A549 (cell line): ENCODE results near the gene SLC9A3. TPM values are rescaled to one million over a fixed set of nuclear protein-coding genes. Genes with fewer than 3 reads are reported as not detected.

Source experiments
- ATAC-seq, 2 experiments: fragments of 200-7000 bp in 1 of 2; fragments of >200 bp in 1 of 2; cut with Nextera tagmentation in 1 of 2; cut with Tn5 transposase in 1 of 2; 3 replicates each; pipeline versions ENCODE4 v1.8.0 to v1.9.1; 2018 to 2020; ENCODE audit warnings: mild to moderate bottlenecking in 1 of 2, moderate library complexity in 1 of 2
- CTCF ChIA-PET: fragments of 300-600 bp; sonication (Branson Sonifier 250); formaldehyde crosslinking; extraction: SDS; loops from one replicate; lab custom pipeline; 2021; ENCODE audit warnings: antibody characterized with exemption, inconsistent platforms; lab: Yijun Ruan, JAX
- POLR2A ChIA-PET: fragments of 350-600 bp; formaldehyde crosslinking; extraction: SDS; loops from one replicate; lab custom pipeline; 2021; ENCODE audit warnings: antibody characterized with exemption, inconsistent platforms; lab: Yijun Ruan, JAX
- DNase-seq, 2 experiments: peaks; one replicate each; pipeline versions ENCODE4 v3.0.0 to v3.0.0-alpha.2; 2011 to 2016; ENCODE audit warnings: low read depth in 1 of 2, low spot score in 1 of 2
- FAIRE-seq: peaks from 2 replicates; lab custom pipeline; 2011; peaks lifted over from hg19 to GRCh38; lab: Jason Lieb, UNC
- H3K27ac ChIP-seq, 2 experiments: fragments of >200 bp; sonication (Bioruptor Twin); formaldehyde crosslinking; 3 replicates each; pipeline ENCODE4 v1.5.1; 2016 to 2017
- H3K4me1 ChIP-seq: fragments of >200 bp; sonication (Bioruptor Twin); formaldehyde crosslinking; 3 replicates; pipeline ENCODE4 v1.6.1; 2016
- H3K4me2 ChIP-seq: fragments of >200 bp; sonication (Bioruptor Twin); formaldehyde crosslinking; 3 replicates; pipeline ENCODE4 v1.6.1; 2016
- H3K4me3 ChIP-seq: fragments of >200 bp; sonication (Bioruptor Twin); formaldehyde crosslinking; 3 replicates; pipeline ENCODE4 v1.5.1; 2016
- H3K9me3 ChIP-seq: fragments of >200 bp; sonication (Bioruptor Twin); formaldehyde crosslinking; 3 replicates; pipeline ENCODE4 v1.6.1; 2016
- CBX2 ChIP-seq: fragments of 200-600 bp; sonication (generic); IDR thresholded peaks from 2 replicates; pipeline ENCODE4 v1.6.1; 2016; ENCODE audit warnings: low read depth, mild to moderate bottlenecking, borderline replicate concordance
- EP300 ChIP-seq, 2 experiments: fragments of >200 bp; sonication (Bioruptor Twin); formaldehyde crosslinking; IDR thresholded peaks; 2 replicates in 1 of 2; 3 replicates in 1 of 2; pipeline ENCODE4 v1.6.1; 2016 to 2017
- ESRRA ChIP-seq: fragments of 150-350 bp; IDR thresholded peaks from 2 replicates; pipeline ENCODE4 v1.6.1; 2014; ENCODE audit warnings: mild to moderate bottlenecking, low read length, borderline replicate concordance
- FOSL2 ChIP-seq, 2 experiments: fragments of 450-650 bp in 1 of 2; fragments of >200 bp in 1 of 2; sonication (Bioruptor Twin) in 1 of 2; formaldehyde crosslinking; IDR thresholded peaks; 2 replicates each; pipeline versions ENCODE4 v1.5.0 to v1.6.1; 2016 to 2020; ENCODE audit warnings: mild to moderate bottlenecking in 1 of 2, moderate library complexity in 1 of 2
- GATA3 ChIP-seq: IDR thresholded peaks from 2 replicates; pipeline ENCODE4 v1.6.1; 2012; ENCODE audit warnings: borderline replicate concordance
- HOXB5 ChIP-seq: fragments of 250-450 bp; sonication (Bioruptor Pico); IDR thresholded peaks from 2 replicates; pipeline ENCODE4 v1.5.0; 2020; ENCODE audit warnings: mild to moderate bottlenecking, moderate library complexity
- JUNB ChIP-seq: fragments of >200 bp; sonication (Bioruptor Twin); formaldehyde crosslinking; IDR thresholded peaks from 2 replicates; pipeline ENCODE4 v1.6.1; 2016
- KDM5A ChIP-seq: fragments of 200-600 bp; sonication (generic); IDR thresholded peaks from 2 replicates; pipeline ENCODE4 v1.6.1; 2016; ENCODE audit warnings: antibody characterized with exemption, mild to moderate bottlenecking
- MAFK ChIP-seq: fragments of 450-650 bp; IDR thresholded peaks from 2 replicates; pipeline ENCODE4 v1.6.1; 2014; ENCODE audit not compliant: partially characterized antibody
- NFE2L2 ChIP-seq: fragments of 150-350 bp; conservative IDR thresholded peaks from 2 replicates; pipeline ENCODE4 v1.6.1; 2014; ENCODE audit warnings: low read length
- NR3C1 ChIP-seq: fragments of >200 bp; sonication (Bioruptor Twin); formaldehyde crosslinking; IDR thresholded peaks from 3 replicates; pipeline ENCODE4 v1.6.1; 2017
- PHF8 ChIP-seq: fragments of 200-600 bp; sonication (generic); IDR thresholded peaks from 2 replicates; pipeline ENCODE4 v1.6.1; 2016; ENCODE audit warnings: low read depth, mild to moderate bottlenecking, antibody characterized with exemption, moderate library complexity, borderline replicate concordance
- POLR2AphosphoS2 ChIP-seq: conservative IDR thresholded peaks from 2 replicates; pipeline ENCODE4 v1.6.1; 2012; ENCODE audit warnings: low read length, improper control_type of control experiment, inconsistent platforms
- RARB ChIP-seq: fragments of 250-450 bp; sonication (Bioruptor Pico); IDR thresholded peaks from 2 replicates; pipeline ENCODE4 v1.8.0; 2021; ENCODE audit warnings: mild to moderate bottlenecking, moderate library complexity
- RNF2 ChIP-seq: fragments of 200-600 bp; sonication (generic); IDR thresholded peaks from 2 replicates; pipeline ENCODE4 v1.6.1; 2016; ENCODE audit warnings: low read depth, mild to moderate bottlenecking, antibody characterized with exemption, moderate library complexity, borderline replicate concordance
- SMC3 ChIP-seq: fragments of >200 bp; sonication (Bioruptor Twin); formaldehyde crosslinking; IDR thresholded peaks from 3 replicates; pipeline ENCODE4 v1.6.1; 2018; ENCODE audit warnings: inconsistent platforms
- TFCP2L1 ChIP-seq: fragments of 250-450 bp; sonication (Bioruptor Pico); IDR thresholded peaks from 2 replicates; pipeline ENCODE4 v1.5.0; 2021; ENCODE audit warnings: mild to moderate bottlenecking
- TP53 ChIP-seq: fragments of 250-450 bp; sonication (Bioruptor Pico); IDR thresholded peaks from 2 replicates; pipeline ENCODE4 v1.5.0; 2021; ENCODE audit warnings: mild to moderate bottlenecking, moderate library complexity
- WGBS: methylation state at CpG from one replicate; pipeline ENCODE4 v1.1.6; 2017; ENCODE audit errors: missing lambda C conversion rate; 5-methylcytosine and 5-hydroxymethylcytosine counted together
- polyA plus RNA-seq, 4 experiments: library from polyadenylated mRNA; depleted of rRNA in 3 of 4; stranded (reverse); fragments of >200 nt; fragmentation: RNase III in 1 of 4; extraction: RNeasy Plus Mini Kit Qiagen cat#74134 plus additional on column Dnase treatment in 1 of 4; gene quantifications; 2 replicates in 3 of 4; 3 replicates in 1 of 4; pipeline ENCODE4 v1.2.3, GENCODE V29; 2011 to 2017
- TF ChIP-seq, protein P1 (sequence below): fragments of 200-600 bp; sonication (generic); IDR thresholded peaks from 2 replicates; pipeline ENCODE4 v1.6.1; 2016; ENCODE audit warnings: antibody characterized with exemption, mild to moderate bottlenecking, moderate library complexity
- TF ChIP-seq, protein P2 (sequence below): fragments of >200 bp; sonication (Bioruptor Twin); formaldehyde crosslinking; IDR thresholded peaks from 3 replicates; pipeline ENCODE4 v1.6.1; 2016
- TF ChIP-seq, protein P3 (sequence below): IDR thresholded peaks from 2 replicates; pipeline ENCODE4 v1.6.1; 2012; ENCODE audit warnings: low read depth, borderline replicate concordance
- TF ChIP-seq, protein P4 (sequence below): fragments of 150-350 bp; IDR thresholded peaks from 2 replicates; pipeline ENCODE4 v1.6.1; 2014; ENCODE audit warnings: low read depth, mild to moderate bottlenecking, low read length
- TF ChIP-seq, protein P5 (sequence below): IDR thresholded peaks from 2 replicates; pipeline ENCODE4 v1.6.1; 2012
- TF ChIP-seq, protein P6 (sequence below): fragments of 250-450 bp; sonication (Bioruptor Pico); IDR thresholded peaks from 2 replicates; pipeline ENCODE4 v1.5.0; 2021; ENCODE audit warnings: mild to moderate bottlenecking, moderate library complexity, borderline replicate concordance

Gene SLC9A3
- polyA plus RNA-seq, 2 of the 4 experiments (the other 2 are of a cell fraction), result 1.3 TPM

DNA sequence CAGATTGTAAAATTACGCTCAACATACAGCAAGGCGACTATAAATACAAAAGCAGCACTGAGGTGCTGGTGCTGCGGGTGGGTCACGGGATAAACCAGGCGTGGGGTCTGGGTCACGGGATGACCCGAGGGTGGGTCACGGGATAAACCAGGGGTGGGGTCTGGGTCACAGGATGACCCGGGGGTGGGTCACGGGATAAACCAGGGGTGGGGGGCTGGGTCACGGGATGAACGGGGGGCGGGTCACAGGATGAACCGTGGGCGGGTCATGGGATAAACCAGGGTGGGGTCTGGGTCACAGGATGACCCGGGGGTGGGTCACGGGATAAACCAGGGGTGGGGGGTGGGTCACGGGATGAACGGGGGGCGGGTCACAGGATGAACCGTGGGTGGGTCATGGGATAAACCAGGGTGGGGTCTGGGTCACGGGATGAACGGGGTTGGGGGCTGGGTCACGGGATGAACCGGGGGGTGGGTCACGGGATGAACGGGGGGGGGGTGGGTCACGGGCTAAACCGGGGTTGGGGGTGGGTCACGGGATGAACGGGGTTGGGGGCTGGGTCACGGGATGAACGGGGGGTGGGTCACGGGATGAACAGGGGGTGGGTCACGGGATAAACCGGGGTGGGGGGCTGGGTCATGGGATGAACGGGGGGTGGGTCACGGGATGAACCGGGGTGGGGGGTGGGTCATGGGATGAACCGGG, 30.2 kb upstream of the SLC9A3 start:
- peak overlapping the region in 1 of 2 experiments; percentile 69; a peak in 2 of 6 replicates for H3K27ac ChIP-seq
- ATAC-seq (peak; percentile 21 to 47), FAIRE-seq (no peak), DNase-seq (no peak)
- POLR2A ChIA-PET, result no interaction called here
- WGBS, result 4% methylated on average over 7 of the region's 40 CpGs
- peak overlapping the region; percentile 23 for H3K4me3 ChIP-seq
- H3K9me3 ChIP-seq, result peaks cover 3% of the 10 kb centered on the region; the same call in 1 of the 3 replicates
- peak overlapping the region; percentile 75 for H3K4me2 ChIP-seq
- no peak for TF ChIP-seq CBX2
- TF ChIP-seq, protein P1, sequence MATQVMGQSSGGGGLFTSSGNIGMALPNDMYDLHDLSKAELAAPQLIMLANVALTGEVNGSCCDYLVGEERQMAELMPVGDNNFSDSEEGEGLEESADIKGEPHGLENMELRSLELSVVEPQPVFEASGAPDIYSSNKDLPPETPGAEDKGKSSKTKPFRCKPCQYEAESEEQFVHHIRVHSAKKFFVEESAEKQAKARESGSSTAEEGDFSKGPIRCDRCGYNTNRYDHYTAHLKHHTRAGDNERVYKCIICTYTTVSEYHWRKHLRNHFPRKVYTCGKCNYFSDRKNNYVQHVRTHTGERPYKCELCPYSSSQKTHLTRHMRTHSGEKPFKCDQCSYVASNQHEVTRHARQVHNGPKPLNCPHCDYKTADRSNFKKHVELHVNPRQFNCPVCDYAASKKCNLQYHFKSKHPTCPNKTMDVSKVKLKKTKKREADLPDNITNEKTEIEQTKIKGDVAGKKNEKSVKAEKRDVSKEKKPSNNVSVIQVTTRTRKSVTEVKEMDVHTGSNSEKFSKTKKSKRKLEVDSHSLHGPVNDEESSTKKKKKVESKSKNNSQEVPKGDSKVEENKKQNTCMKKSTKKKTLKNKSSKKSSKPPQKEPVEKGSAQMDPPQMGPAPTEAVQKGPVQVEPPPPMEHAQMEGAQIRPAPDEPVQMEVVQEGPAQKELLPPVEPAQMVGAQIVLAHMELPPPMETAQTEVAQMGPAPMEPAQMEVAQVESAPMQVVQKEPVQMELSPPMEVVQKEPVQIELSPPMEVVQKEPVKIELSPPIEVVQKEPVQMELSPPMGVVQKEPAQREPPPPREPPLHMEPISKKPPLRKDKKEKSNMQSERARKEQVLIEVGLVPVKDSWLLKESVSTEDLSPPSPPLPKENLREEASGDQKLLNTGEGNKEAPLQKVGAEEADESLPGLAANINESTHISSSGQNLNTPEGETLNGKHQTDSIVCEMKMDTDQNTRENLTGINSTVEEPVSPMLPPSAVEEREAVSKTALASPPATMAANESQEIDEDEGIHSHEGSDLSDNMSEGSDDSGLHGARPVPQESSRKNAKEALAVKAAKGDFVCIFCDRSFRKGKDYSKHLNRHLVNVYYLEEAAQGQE, result no peak
- no peak for TF ChIP-seq JUNB
- TF ChIP-seq, protein P2, sequence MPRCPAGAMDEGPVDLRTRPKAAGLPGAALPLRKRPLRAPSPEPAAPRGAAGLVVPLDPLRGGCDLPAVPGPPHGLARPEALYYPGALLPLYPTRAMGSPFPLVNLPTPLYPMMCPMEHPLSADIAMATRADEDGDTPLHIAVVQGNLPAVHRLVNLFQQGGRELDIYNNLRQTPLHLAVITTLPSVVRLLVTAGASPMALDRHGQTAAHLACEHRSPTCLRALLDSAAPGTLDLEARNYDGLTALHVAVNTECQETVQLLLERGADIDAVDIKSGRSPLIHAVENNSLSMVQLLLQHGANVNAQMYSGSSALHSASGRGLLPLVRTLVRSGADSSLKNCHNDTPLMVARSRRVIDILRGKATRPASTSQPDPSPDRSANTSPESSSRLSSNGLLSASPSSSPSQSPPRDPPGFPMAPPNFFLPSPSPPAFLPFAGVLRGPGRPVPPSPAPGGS, result no peak
- TF ChIP-seq, protein P3, sequence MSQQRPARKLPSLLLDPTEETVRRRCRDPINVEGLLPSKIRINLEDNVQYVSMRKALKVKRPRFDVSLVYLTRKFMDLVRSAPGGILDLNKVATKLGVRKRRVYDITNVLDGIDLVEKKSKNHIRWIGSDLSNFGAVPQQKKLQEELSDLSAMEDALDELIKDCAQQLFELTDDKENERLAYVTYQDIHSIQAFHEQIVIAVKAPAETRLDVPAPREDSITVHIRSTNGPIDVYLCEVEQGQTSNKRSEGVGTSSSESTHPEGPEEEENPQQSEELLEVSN, result no peak
- TF ChIP-seq, protein P4, sequence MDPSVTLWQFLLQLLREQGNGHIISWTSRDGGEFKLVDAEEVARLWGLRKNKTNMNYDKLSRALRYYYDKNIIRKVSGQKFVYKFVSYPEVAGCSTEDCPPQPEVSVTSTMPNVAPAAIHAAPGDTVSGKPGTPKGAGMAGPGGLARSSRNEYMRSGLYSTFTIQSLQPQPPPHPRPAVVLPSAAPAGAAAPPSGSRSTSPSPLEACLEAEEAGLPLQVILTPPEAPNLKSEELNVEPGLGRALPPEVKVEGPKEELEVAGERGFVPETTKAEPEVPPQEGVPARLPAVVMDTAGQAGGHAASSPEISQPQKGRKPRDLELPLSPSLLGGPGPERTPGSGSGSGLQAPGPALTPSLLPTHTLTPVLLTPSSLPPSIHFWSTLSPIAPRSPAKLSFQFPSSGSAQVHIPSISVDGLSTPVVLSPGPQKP, result no peak
- no peak for TF ChIP-seq FOSL2 (IDR thresholded peaks at IDR 0.05)
- TF ChIP-seq FOSL2 (CRISPR knock-in tag; IDR thresholded peaks at IDR 0.05), result no peak
- no peak for TF ChIP-seq HOXB5
- TF ChIP-seq RARB (CRISPR knock-in tag), result no peak
- no peak for TF ChIP-seq TP53 (CRISPR knock-in tag)
- no peak for TF ChIP-seq RNF2
- TF ChIP-seq NFE2L2, result no peak
- TF ChIP-seq MAFK, result no peak
- CTCF ChIA-PET, result no interaction called here
- H3K4me1 ChIP-seq, result peaks cover 21% of the 10 kb centered on the region; the same call in 2 of the 3 replicates

DNA sequence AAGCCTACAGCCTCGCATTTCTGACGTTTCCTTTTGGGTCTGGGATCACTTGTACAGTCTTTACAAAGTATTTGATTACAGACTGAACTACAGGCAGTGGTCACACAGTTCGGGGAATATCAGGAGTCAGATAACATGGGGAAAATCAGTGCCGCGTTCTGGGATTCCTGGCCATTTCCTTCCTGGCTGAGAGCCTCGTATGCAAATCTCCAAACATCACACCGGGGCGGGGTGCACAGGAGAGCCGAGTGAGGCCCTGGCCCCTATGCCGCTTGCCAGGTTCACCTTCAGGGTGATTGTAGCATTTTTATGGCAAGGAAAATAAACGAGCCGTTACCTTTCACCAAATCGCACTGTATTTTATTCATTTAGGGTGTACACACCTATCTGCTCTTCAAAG, 29.6 kb upstream of the SLC9A3 start:
- H3K4me1 ChIP-seq, result peaks cover 21% of the 10 kb centered on the region; the same call in 2 of the 3 replicates
- H3K27ac ChIP-seq, result peak overlapping the region in 1 of 2 experiments; percentile 69; a peak in 1 of 6 replicates
- H3K4me2 ChIP-seq, result peak overlapping the region; percentile 75
- peak overlapping the region; percentile 23 for H3K4me3 ChIP-seq
- CTCF ChIA-PET, result no interaction called here
- POLR2A ChIA-PET, result no interaction called here
- H3K9me3 ChIP-seq, result peaks cover 3% of the 10 kb centered on the region; the same call in 1 of the 3 replicates
- WGBS, result 3% methylated on average over 13 of the region's 13 CpGs
- DNase-seq (peak; percentile 58 to 86), ATAC-seq (peak; percentile 77 to 88), FAIRE-seq (no peak)
- TF ChIP-seq TP53 (CRISPR knock-in tag) (no peak), FOSL2 (IDR thresholded peaks at IDR 0.05) (no peak), FOSL2 (CRISPR knock-in tag; IDR thresholded peaks at IDR 0.05) (no peak), PHF8 (no peak), CBX2 (no peak), SMC3 (no peak), TFCP2L1 (CRISPR knock-in tag) (no peak), HOXB5 (no peak), JUNB (no peak), KDM5A (no peak), NR3C1 (no peak), POLR2AphosphoS2 (no peak), GATA3 (no peak), ESRRA (no peak), EP300 (IDR thresholded peaks at IDR 0.05) (no peak)
- TF ChIP-seq, protein P5, sequence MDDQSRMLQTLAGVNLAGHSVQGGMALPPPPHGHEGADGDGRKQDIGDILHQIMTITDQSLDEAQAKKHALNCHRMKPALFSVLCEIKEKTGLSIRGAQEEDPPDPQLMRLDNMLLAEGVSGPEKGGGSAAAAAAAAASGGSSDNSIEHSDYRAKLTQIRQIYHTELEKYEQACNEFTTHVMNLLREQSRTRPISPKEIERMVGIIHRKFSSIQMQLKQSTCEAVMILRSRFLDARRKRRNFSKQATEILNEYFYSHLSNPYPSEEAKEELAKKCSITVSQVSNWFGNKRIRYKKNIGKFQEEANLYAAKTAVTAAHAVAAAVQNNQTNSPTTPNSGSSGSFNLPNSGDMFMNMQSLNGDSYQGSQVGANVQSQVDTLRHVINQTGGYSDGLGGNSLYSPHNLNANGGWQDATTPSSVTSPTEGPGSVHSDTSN, result no peak
- TF ChIP-seq, protein P4, result no peak
- TF ChIP-seq, protein P6, sequence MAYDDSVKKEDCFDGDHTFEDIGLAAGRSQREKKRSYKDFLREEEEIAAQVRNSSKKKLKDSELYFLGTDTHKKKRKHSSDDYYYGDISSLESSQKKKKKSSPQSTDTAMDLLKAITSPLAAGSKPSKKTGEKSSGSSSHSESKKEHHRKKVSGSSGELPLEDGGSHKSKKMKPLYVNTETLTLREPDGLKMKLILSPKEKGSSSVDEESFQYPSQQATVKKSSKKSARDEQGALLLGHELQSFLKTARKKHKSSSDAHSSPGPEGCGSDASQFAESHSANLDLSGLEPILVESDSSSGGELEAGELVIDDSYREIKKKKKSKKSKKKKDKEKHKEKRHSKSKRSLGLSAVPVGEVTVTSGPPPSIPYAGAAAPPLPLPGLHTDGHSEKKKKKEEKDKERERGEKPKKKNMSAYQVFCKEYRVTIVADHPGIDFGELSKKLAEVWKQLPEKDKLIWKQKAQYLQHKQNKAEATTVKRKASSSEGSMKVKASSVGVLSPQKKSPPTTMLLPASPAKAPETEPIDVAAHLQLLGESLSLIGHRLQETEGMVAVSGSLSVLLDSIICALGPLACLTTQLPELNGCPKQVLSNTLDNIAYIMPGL (CRISPR knock-in tag), result no peak
